GM12874 (cell line): ENCODE results near the gene DCAF5.
A peak's percentile ranks its signal among the peaks of the same experiment; 100 is the strongest.

Experiments
- CTCF ChIP-seq: IDR thresholded peaks from 2 replicates; pipeline ENCODE4 v1.5.1; 2011; ENCODE audit warnings: low read depth, mild to moderate bottlenecking, control low read depth, low read length, moderate library complexity; ENCODE audit not compliant: insufficient read depth

DCAF5 gene

GRCh38 chr14:69129264-69129880, 23.5 kb downstream of the DCAF5 start:
- peak; percentile 88 for TF ChIP-seq CTCF

GRCh38 chr14:69118305-69118704, 34.6 kb downstream of the DCAF5 start:
- TF ChIP-seq CTCF, result no peak

GRCh38 chr14:69117020-69117767, 35.7 kb downstream of the DCAF5 start:
- TF ChIP-seq CTCF, result no peak

GRCh38 chr14:69115407-69116185, 37.3 kb downstream of the DCAF5 start:
- no peak for TF ChIP-seq CTCF

- TF ChIP-seq CTCF, result no peak
Observed at GRCh38 chr14:69114763-69115162, 38.2 kb downstream of the DCAF5 start.

- TF ChIP-seq CTCF, result no peak
Observed at GRCh38 chr14:69108358-69108757, 44.6 kb downstream of the DCAF5 start.

GRCh38 chr14:69107407-69108003, 45.4 kb downstream of the DCAF5 start:
- peak; percentile 55 for TF ChIP-seq CTCF
